GM12875 (cell line): ENCODE data around the gene LIPA.
"Not testable (repeated sequence)": the region's sequence is repeated elsewhere in the genome, so short reads cannot be mapped to it uniquely, and the experiment has no call there.

Experiments
- H3K4me3 ChIP-seq: one replicate; pipeline ENCODE4 v1.5.1; 2011; ENCODE audit warnings: low read depth, low read length, control low read depth
- CTCF ChIP-seq: IDR thresholded peaks from 2 replicates; pipeline ENCODE4 v1.5.1; 2011; ENCODE audit warnings: low read depth, mild to moderate bottlenecking, control low read depth, inconsistent platforms, low read length, moderate library complexity, borderline replicate concordance; ENCODE audit not compliant: insufficient read depth

Gene LIPA

GRCh38 chr10:89294721-89295239, 43.2 kb upstream of the LIPA start:
- no peak for TF ChIP-seq CTCF
- H3K4me3 ChIP-seq, result no peak overlapping the region

DNA sequence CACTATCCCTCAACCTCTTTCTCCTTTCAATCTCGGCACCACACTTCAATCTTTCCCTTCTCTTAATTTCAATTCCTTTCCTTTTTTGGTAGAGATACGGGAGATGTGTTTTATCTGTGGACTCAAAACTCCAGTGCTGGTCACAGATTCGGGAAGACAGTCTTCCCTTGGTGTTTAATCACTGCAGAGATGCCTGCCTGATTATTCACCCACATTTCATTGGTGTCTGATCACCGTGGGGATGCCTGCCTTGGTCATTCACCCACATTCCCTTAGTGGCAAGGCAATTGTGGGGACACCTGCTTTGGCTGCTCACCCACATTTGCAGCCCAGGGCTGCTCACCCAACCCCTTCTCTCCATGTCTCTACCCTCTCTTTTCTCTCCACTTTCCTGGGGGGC, 33.7 kb upstream of the LIPA start:
- H3K4me3 ChIP-seq, result not testable (repeated sequence)

- not testable (repeated sequence) for H3K4me3 ChIP-seq
These were observed 33.1 kb upstream of the LIPA start for GRCh38 chr10:89284711-89285110.

- TF ChIP-seq CTCF, result no peak
- no peak overlapping the region for H3K4me3 ChIP-seq
These were observed 32.4 kb upstream of the LIPA start for GRCh38 chr10:89283936-89284475.

- no peak overlapping the region for H3K4me3 ChIP-seq
- no peak for TF ChIP-seq CTCF
These were observed 31.7 kb upstream of the LIPA start for GRCh38 chr10:89283025-89283935.

GRCh38 chr10:89281606-89282395, 30.2 kb upstream of the LIPA start:
- no peak for TF ChIP-seq CTCF
- H3K4me3 ChIP-seq, result no peak overlapping the region

DNA sequence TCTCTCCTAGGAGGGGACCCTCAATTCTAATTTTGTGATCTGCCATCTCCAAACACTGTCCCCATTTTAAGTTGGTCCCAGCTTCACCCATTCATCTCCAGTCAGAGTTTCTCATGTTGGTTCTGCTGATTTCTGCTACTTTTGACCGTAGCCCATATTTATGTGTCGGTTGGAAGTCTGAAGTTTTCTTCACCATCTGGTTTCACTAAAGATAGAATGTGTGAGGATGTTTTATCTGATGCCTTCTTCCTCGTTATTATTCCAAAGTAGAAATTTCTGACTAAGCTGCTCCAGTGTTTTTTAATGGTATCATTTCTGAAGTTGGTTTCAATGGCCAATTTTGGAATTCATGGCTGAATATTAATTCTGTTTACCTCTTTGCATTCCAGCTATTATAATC, 28.9 kb upstream of the LIPA start:
- no peak for TF ChIP-seq CTCF
- H3K4me3 ChIP-seq, result no peak overlapping the region
